Activated CD8-positive, alpha-beta T cell treated with anti-CD3 and anti-CD28 coated beads for 36 hours (primary cell): ENCODE measurements around the gene RALGPS2. TPM values are rescaled to one million over a fixed set of nuclear protein-coding genes. Genes with fewer than 3 reads are reported as not detected.
"Not testable (repeated sequence)": the region's sequence is repeated elsewhere in the genome, so short reads cannot be mapped to it uniquely, and the experiment has no call there.

Experiments
- ATAC-seq: fragments of 200-7000 bp; cut with Tn5 transposase; one replicate; pipeline ENCODE4 v1.10.0; 2021; ENCODE audit warnings: mild to moderate bottlenecking, moderate library complexity
- CTCF ChIA-PET: fragments of 350-600 bp; sonication (Branson Sonifier 250); formaldehyde crosslinking; loops from one replicate; lab custom pipeline; 2021; ENCODE audit warnings: antibody characterized with exemption; lab: Charles Lee
- POLR2A ChIA-PET: fragments of 350-600 bp; sonication (Branson Sonifier 250); formaldehyde crosslinking; loops from one replicate; lab custom pipeline; 2021; ENCODE audit warnings: antibody characterized with exemption; lab: Charles Lee
- DNase-seq: peaks from one replicate; pipeline ENCODE4 v3.0.0-alpha.2; 2020
- H3K27ac Mint-ChIP-seq: one replicate; pipeline ENCODE4 v1.8.0; 2021; ENCODE audit warnings: mild to moderate bottlenecking, mixed read lengths
- H3K27me3 Mint-ChIP-seq: one replicate; pipeline ENCODE4 v1.8.0; 2021; ENCODE audit warnings: mixed read lengths
- H3K36me3 Mint-ChIP-seq: one replicate; pipeline ENCODE4 v1.8.0; 2021; ENCODE audit warnings: low read depth, mixed read lengths
- H3K4me1 Mint-ChIP-seq: one replicate; pipeline ENCODE4 v1.8.0; 2021; ENCODE audit warnings: low read depth, mixed read lengths
- H3K4me3 Mint-ChIP-seq: one replicate; pipeline ENCODE4 v1.8.0; 2021; ENCODE audit warnings: mild to moderate bottlenecking, moderate library complexity, mixed read lengths
- H3K9me3 Mint-ChIP-seq: one replicate; pipeline ENCODE4 v1.8.0; 2021; ENCODE audit warnings: mixed read lengths
- CTCF ChIP-seq: fragments of 200-600 bp; IDR thresholded peaks from one replicate; pipeline ENCODE4 v1.8.0; 2022; ENCODE audit warnings: antibody characterized with exemption, mild to moderate bottlenecking
- intact Hi-C: fragments of 100-400 bp; cut with micrococcal nuclease; formaldehyde crosslinking; loops from one replicate; pipeline ENCODE4 v1.10.0; 2022
- total RNA-seq, 2 experiments: library from RNA; stranded (reverse); gene quantifications; one replicate each; pipeline ENCODE4 v1.2.3, GENCODE V29; 2021

RALGPS2 gene
- total RNA-seq, 2 experiments from 2014 or later, result 2.8 to 4.8 TPM

GRCh38 chr1:178746345-178746744, 21.3 kb downstream of the RALGPS2 start:
- ATAC-seq (no peak), DNase-seq (no peak)
- no peak overlapping the region for H3K27ac Mint-ChIP-seq
- peaks cover 2% of the 10 kb centered on the region for H3K9me3 Mint-ChIP-seq
- intact Hi-C loops, result no loop called here
- no peak overlapping the region for H3K4me3 Mint-ChIP-seq
- ChIA-PET POLR2A (no interaction called here), CTCF (no interaction called here)
- peaks cover 8% of the 10 kb centered on the region for H3K36me3 Mint-ChIP-seq
- H3K27me3 Mint-ChIP-seq, result no peaks in the 10 kb centered on the region
- H3K4me1 Mint-ChIP-seq, result no peaks in the 10 kb centered on the region
- no peak for TF ChIP-seq CTCF

- H3K27me3 Mint-ChIP-seq, H3K27ac Mint-ChIP-seq, H3K36me3 Mint-ChIP-seq, ATAC-seq, H3K4me1 Mint-ChIP-seq, H3K9me3 Mint-ChIP-seq, H3K4me3 Mint-ChIP-seq, CTCF ChIA-PET, intact Hi-C loops, DNase-seq: not testable (repeated sequence)
- POLR2A ChIA-PET, result interaction anchor here (0.6 kb wide), 1 partner anchor 32 kb away, joined by 3 read pairs; no protein-coding TSS in a partner anchor
These were observed 22.3 kb downstream of the RALGPS2 start for GRCh38 chr1:178747361-178747760.

GRCh38 chr1:178749581-178750166, 24.6 kb downstream of the RALGPS2 start:
- Mint-ChIP-seq H3K4me3 (no peak overlapping the region), H3K4me1 (peaks cover 3% of the 10 kb centered on the region), H3K27ac (no peak overlapping the region), H3K9me3 (peaks cover 1% of the 10 kb centered on the region), H3K27me3 (no peaks in the 10 kb centered on the region), H3K36me3 (no peaks in the 10 kb centered on the region)
- POLR2A ChIA-PET, result no interaction called here
- no peak for TF ChIP-seq CTCF
- ATAC-seq, result no peak
- no peak for DNase-seq
- CTCF ChIA-PET, result interaction anchor here (1.0 to 5.3 kb wide), 4 partner anchors 18 to 208 kb away, joined by 3 to 41 read pairs (median 8); no protein-coding TSS in a partner anchor
- intact Hi-C loops, result no loop called here

GRCh38 chr1:178751046-178751445, 26.0 kb downstream of the RALGPS2 start:
- H3K36me3 Mint-ChIP-seq, result peaks cover 5% of the 10 kb centered on the region

GRCh38 chr1:178752891-178753290, 27.8 kb downstream of the RALGPS2 start:
- Mint-ChIP-seq H3K4me3 (no peak overlapping the region), H3K27ac (no peak overlapping the region), H3K36me3 (peaks cover 9% of the 10 kb centered on the region), H3K27me3 (no peaks in the 10 kb centered on the region), H3K9me3 (peaks cover 20% of the 10 kb centered on the region), H3K4me1 (peaks cover 3% of the 10 kb centered on the region)
- DNase-seq (no peak), ATAC-seq (no peak)
- POLR2A ChIA-PET, result no interaction called here
- no peak for TF ChIP-seq CTCF
- intact Hi-C loops, result loop anchor here (2.0 kb wide), 2 partner anchors 210 to 220 kb away; no protein-coding TSS in a partner anchor
- CTCF ChIA-PET, result interaction anchor here (0.6 to 5.3 kb wide), 19 partner anchors 10 to 440 kb away, joined by 3 to 41 read pairs (median 4); no protein-coding TSS in a partner anchor

More at GRCh38 chr1:178751046-178751445, 26.0 kb downstream of the RALGPS2 start:
- ATAC-seq (no peak), DNase-seq (no peak)
- intact Hi-C loops, result no loop called here
- Mint-ChIP-seq H3K4me3 (no peak overlapping the region), H3K27me3 (no peaks in the 10 kb centered on the region), H3K9me3 (peaks cover 12% of the 10 kb centered on the region), H3K27ac (no peak overlapping the region), H3K4me1 (peaks cover 3% of the 10 kb centered on the region)
- TF ChIP-seq CTCF, result no peak
- POLR2A ChIA-PET, result no interaction called here
- CTCF ChIA-PET, result interaction anchor here (3.2 to 5.3 kb wide), 2 partner anchors 17 to 210 kb away, joined by 14 to 41 read pairs; no protein-coding TSS in a partner anchor

- POLR2A ChIA-PET, H3K27ac Mint-ChIP-seq, intact Hi-C loops, H3K4me3 Mint-ChIP-seq, ATAC-seq, H3K27me3 Mint-ChIP-seq, DNase-seq, H3K4me1 Mint-ChIP-seq: not testable (repeated sequence)
- Mint-ChIP-seq H3K36me3 (peaks cover 13% of the 10 kb centered on the region), H3K9me3 (peaks cover 25% of the 10 kb centered on the region)
- CTCF ChIA-PET, result interaction anchor here (1.1 to 5.3 kb wide), 7 partner anchors 13 to 248 kb away, joined by 3 to 41 read pairs (median 10); no protein-coding TSS in a partner anchor
These were observed 29.7 kb downstream of the RALGPS2 start for GRCh38 chr1:178754655-178755256.
